GM12878 (cell line): ENCODE results near the gene CYSTM1. TPM values are rescaled to one million over a fixed set of nuclear protein-coding genes. Genes with fewer than 3 reads are reported as not detected.

Experiments used
- ATAC-seq: fragments of 200-7000 bp; cut with Tn5 transposase; 3 replicates; pipeline ENCODE4 v1.9.1; 2020; ENCODE audit warnings: mild to moderate bottlenecking, moderate library complexity
- BruUV-seq: library from RNA; stranded (reverse); fragments of 400-500 nt; replicated peaks from 2 replicates; lab custom pipeline; 2021; lab: Mats Ljungman, UMichigan
- CTCF ChIA-PET: fragments of 300-600 bp; sonication (Branson Sonifier 250); formaldehyde crosslinking; extraction: SDS; loops from one replicate; lab custom pipeline; 2021; ENCODE audit warnings: inconsistent platforms; lab: Yijun Ruan, JAX
- POLR2A ChIA-PET: fragments of 350-600 bp; formaldehyde crosslinking; extraction: SDS; loops from one replicate; lab custom pipeline; 2021; ENCODE audit warnings: inconsistent platforms; lab: Charles Lee
- RAD21 ChIA-PET: fragments of 300-600 bp; sonication (Branson Sonifier 250); formaldehyde crosslinking; loops from one replicate; lab custom pipeline; 2023; ENCODE audit warnings: antibody characterized with exemption; ENCODE audit not compliant: unreplicated experiment; lab: Charles Lee
- SMC1A ChIA-PET: fragments of 300-600 bp; sonication (Branson Sonifier 250); formaldehyde crosslinking; loops from one replicate; lab custom pipeline; 2023; ENCODE audit not compliant: unreplicated experiment, uncharacterized antibody; lab: Charles Lee
- DNase-seq: peaks from one replicate; pipeline ENCODE4 v3.0.0-alpha.2; 2011; ENCODE audit warnings: low read depth, low spot score
- FAIRE-seq: peaks from 3 replicates; lab custom pipeline; 2011; peaks lifted over from hg19 to GRCh38; lab: Jason Lieb, UNC
- H2AFZ ChIP-seq: 2 replicates; pipeline ENCODE4 v1.6.0; 2011; ENCODE audit warnings: low read depth, low read length, control low read depth; ENCODE audit not compliant: control insufficient read depth
- H3K27ac ChIP-seq: 2 replicates; pipeline ENCODE4 v1.5.1; 2011; ENCODE audit warnings: control low read depth; ENCODE audit not compliant: control insufficient read depth, insufficient read depth
- H3K27me3 ChIP-seq, 2 experiments: replicated peaks in 1 of 2; 2 replicates each; pipeline versions ENCODE4 v1.6.0 to v1.6.1; 2011; ENCODE audit warnings: low read length in 1 of 2; ENCODE audit not compliant: control insufficient read depth in 2 of 2, insufficient read depth in 2 of 2
- H3K36me3 ChIP-seq, 2 experiments: 2 replicates each; pipeline ENCODE4 v1.5.1; 2011; ENCODE audit warnings: low read length in 1 of 2; ENCODE audit not compliant: control insufficient read depth in 2 of 2, insufficient read depth in 2 of 2
- H3K4me1 ChIP-seq: 2 replicates; pipeline ENCODE4 v1.6.1; 2011; ENCODE audit warnings: mild to moderate bottlenecking, low read length, moderate library complexity, mixed read lengths; ENCODE audit not compliant: control insufficient read depth, insufficient read depth
- H3K4me2 ChIP-seq: 2 replicates; pipeline ENCODE4 v1.6.0; 2011; ENCODE audit warnings: control low read depth; ENCODE audit not compliant: control insufficient read depth, insufficient read depth
- H3K4me3 ChIP-seq: fragments of 200-600 bp; sonication (generic); 2 replicates; pipeline ENCODE4 v1.5.1; 2016
- H3K79me2 ChIP-seq: 2 replicates; pipeline ENCODE4 v1.6.0; 2011; ENCODE audit warnings: low read length; ENCODE audit not compliant: control insufficient read depth, insufficient read depth
- H3K9ac ChIP-seq: 2 replicates; pipeline ENCODE4 v1.8.0; 2011; ENCODE audit warnings: low read length, control low read depth, mixed read lengths; ENCODE audit not compliant: control insufficient read depth, insufficient read depth
- H3K9me3 ChIP-seq: replicated peaks from 3 replicates; pipeline ENCODE4 v1.5.1; 2011; ENCODE audit warnings: mild to moderate bottlenecking, low read length; ENCODE audit not compliant: control insufficient read depth, insufficient read depth
- H4K20me1 ChIP-seq: 2 replicates; pipeline ENCODE4 v1.6.0; 2011; ENCODE audit not compliant: control insufficient read depth, insufficient read depth
- BACH1 ChIP-seq: fragments of 450-650 bp; IDR thresholded peaks from 2 replicates; pipeline ENCODE4 v1.6.1; 2017; ENCODE audit warnings: mild to moderate bottlenecking, borderline replicate concordance
- EGR1 ChIP-seq, 2 experiments: IDR thresholded peaks; 1 replicate in 1 of 2; 2 replicates in 1 of 2; pipeline ENCODE4 v1.6.1; 2011 to 2012; ENCODE audit warnings: low read depth in 2 of 2, low read length in 2 of 2, borderline replicate concordance in 1 of 2, mild to moderate bottlenecking in 1 of 2, moderate library complexity in 1 of 2
- HDAC6 ChIP-seq: fragments of 200-600 bp; sonication (generic); IDR thresholded peaks from one replicate; pipeline ENCODE4 v1.8.0; 2017; ENCODE audit warnings: antibody characterized with exemption; ENCODE audit not compliant: unreplicated experiment
- MLLT1 ChIP-seq: fragments of 450-650 bp; IDR thresholded peaks from 2 replicates; pipeline ENCODE4 v1.6.1; 2016; ENCODE audit warnings: mild to moderate bottlenecking
- MYC ChIP-seq: IDR thresholded peaks from 2 replicates; pipeline ENCODE4 v1.6.1; 2011; ENCODE audit warnings: mild to moderate bottlenecking, low read length, moderate library complexity, inconsistent platforms; ENCODE audit not compliant: insufficient read depth, insufficient replicate concordance, insufficient read length, severe bottlenecking
- NR2C2 ChIP-seq: IDR thresholded peaks from 2 replicates; pipeline ENCODE4 v1.6.1; 2011; ENCODE audit warnings: borderline replicate concordance, low read depth; ENCODE audit not compliant: control insufficient read depth, insufficient read length
- RBBP5 ChIP-seq: fragments of 200-600 bp; sonication (generic); conservative IDR thresholded peaks from 2 replicates; pipeline ENCODE4 v1.6.1; 2016
- SMARCA5 ChIP-seq: fragments of 450-650 bp; IDR thresholded peaks from 2 replicates; pipeline ENCODE4 v1.6.1; 2017; ENCODE audit warnings: mild to moderate bottlenecking
- SUPT20H ChIP-seq: IDR thresholded peaks from 2 replicates; pipeline ENCODE4 v1.6.1; 2011; ENCODE audit warnings: low read depth, mild to moderate bottlenecking, low read length, moderate library complexity, borderline replicate concordance; ENCODE audit not compliant: control insufficient read depth
- TARDBP ChIP-seq: IDR thresholded peaks from 2 replicates; pipeline ENCODE4 v1.6.1; 2016; ENCODE audit warnings: borderline replicate concordance
- TCF7 ChIP-seq: IDR thresholded peaks from 2 replicates; pipeline ENCODE4 v1.6.1; 2014; ENCODE audit warnings: antibody characterized with exemption, borderline replicate concordance
- ZNF217 ChIP-seq: fragments of 450-650 bp; IDR thresholded peaks from 2 replicates; pipeline ENCODE4 v1.6.1; 2017; ENCODE audit warnings: antibody characterized with exemption, mild to moderate bottlenecking
- ZNF592 ChIP-seq: fragments of 450-650 bp; IDR thresholded peaks from 2 replicates; pipeline ENCODE4 v1.6.1; 2017; ENCODE audit warnings: mild to moderate bottlenecking, moderate library complexity
- WGBS: methylation state at CpG from one replicate; pipeline ENCODE4 v1.1.6; 2016; ENCODE audit warnings: low lambda C conversion rate; ENCODE audit not compliant: insufficient replicate concordance, insufficient coverage; ENCODE audit errors: missing lambda C conversion rate; 5-methylcytosine and 5-hydroxymethylcytosine counted together
- in situ Hi-C: fragments of 300-500 bp; cut with MboI; formaldehyde crosslinking; loops from 9 replicates; pipeline ENCODE4 v1.14.3; 2018; ENCODE audit warnings: mixed read lengths
- intact Hi-C: fragments of 100-400 bp; cut with micrococcal nuclease; formaldehyde crosslinking; loops from one replicate; pipeline ENCODE4 v1.14.2; 2022; ENCODE audit not compliant: unreplicated experiment
- polyA plus RNA-seq, 11 experiments: library from polyadenylated mRNA; depleted of rRNA in 4 of 11; unstranded in 6 of 11; stranded (reverse) in 5 of 11; fragments of >200 nt; fragmentation: Nextera tagmentation in 4 of 11; fragmentation: Illumina TruSeq in 1 of 11; extraction: Ambion mirVana in 4 of 11; extraction: Trizol in 1 of 11; gene quantifications; 1 replicate in 1 of 11; 2 replicates in 10 of 11; pipeline versions ENCODE4 v1.2.1 to v1.2.3, GENCODE V29; 2011 to 2016; ENCODE audit warnings: inconsistent platforms in 2 of 11, missing spikeins in 2 of 11, low read depth in 1 of 11
- total RNA-seq, 4 experiments: library from RNA; depleted of rRNA in 3 of 4; stranded (reverse); fragments of >200 nt in 3 of 4; fragmentation: Illumina TruSeq in 1 of 4; extraction: Trizol in 1 of 4; gene quantifications; 2 replicates each; pipeline versions ENCODE4 v1.2.1 to v1.2.3, GENCODE V29; 2013 to 2021

The CYSTM1 gene
- total and polyA plus RNA-seq, 10 of the 15 experiments (the other 5 are each of a cell fraction or from before 2014, with no cell fraction given), result 52.7 to 261 (median 98.7) TPM

GRCh38 chr5:140256726-140257125 is 81.7 kb downstream of the CYSTM1 start:
- DNase-seq (no peak), ATAC-seq (no peak), FAIRE-seq (no peak)
- Histone ChIP-seq H3K27me3 (no peaks in the 10 kb centered on the region), H3K4me1 (peaks cover 3% of the 10 kb centered on the region; the same call in 1 of the 2 replicates), H3K9me3 (no peaks in the 10 kb centered on the region), H2AFZ (no peak overlapping the region), H3K9ac (no peak overlapping the region), H3K27ac (no peak overlapping the region), H3K4me2 (no peak overlapping the region), H4K20me1 (no peaks in the 10 kb centered on the region; the same call in none of the 2 replicates), H3K79me2 (peaks cover 1% of the 10 kb centered on the region; the same call in 1 of the 2 replicates), H3K36me3 (peaks cover 0 to 7% of the 10 kb centered on the region in 2 experiments), H3K4me3 (no peak overlapping the region)
- ChIA-PET RAD21 (interaction anchor here (1.3 kb wide), 1 partner anchor 12 kb away, joined by 4 read pairs; no protein-coding TSS in a partner anchor), POLR2A (interaction anchor here (0.6 to 1.8 kb wide), 6 partner anchors 12 to 469 kb away, joined by 3 to 5 read pairs (median 4); no protein-coding TSS in a partner anchor), CTCF (interaction anchor here (0.8 to 7.9 kb wide), 6 partner anchors 14 to 115 kb away, joined by 3 to 62 read pairs (median 6); partner anchors contain the start of gene HBEGF), SMC1A (interaction anchor here (1.2 to 1.8 kb wide), 3 partner anchors 11 to 94 kb away, joined by 3 to 5 read pairs (median 4); no protein-coding TSS in a partner anchor)
- intact Hi-C loops, result loop anchor here (10.0 kb wide), 1 partner anchor 278 kb away; no protein-coding TSS in a partner anchor
- 97% methylated on average over 6 of the region's 6 CpGs for WGBS
- in situ Hi-C loops, result no loop called here
- BruUV-seq, result no TSS peak
- TF ChIP-seq SMARCA5, result no peak
- TF ChIP-seq ZNF217, result no peak
- no peak for TF ChIP-seq BACH1
- TF ChIP-seq NR2C2, result no peak
- no peak for TF ChIP-seq SUPT20H
- no peak for TF ChIP-seq TCF7
- TF ChIP-seq MLLT1, result no peak
- TF ChIP-seq RBBP5, result no peak
- TF ChIP-seq ZNF592, result no peak
- no peak for TF ChIP-seq EGR1 (IDR thresholded peaks at IDR 0.05; ENCODE audit: borderline replicate concordance in 1 of 2, low read depth in 2 of 2, low read length in 2 of 2)
- no peak for TF ChIP-seq TARDBP
- TF ChIP-seq MYC, result no peak
- no peak for TF ChIP-seq HDAC6
